HL-60 (cell line): Measurements from ENCODE around the gene OARD1.

ENCODE experiments used
- CTCF ChIP-seq: IDR thresholded peaks from one replicate; pipeline ENCODE4 v1.5.1; 2011; ENCODE audit warnings: low read length, control low read depth, inconsistent platforms; ENCODE audit not compliant: insufficient read depth
- GABPA ChIP-seq: IDR thresholded peaks from 2 replicates; pipeline ENCODE4 v1.6.1; 2012; ENCODE audit warnings: low read depth
- POLR2AphosphoS5 ChIP-seq: IDR thresholded peaks from 2 replicates; pipeline ENCODE4 v1.6.1; 2012; ENCODE audit warnings: low read depth
- REST ChIP-seq: IDR thresholded peaks from 2 replicates; pipeline ENCODE4 v1.6.1; 2012; ENCODE audit warnings: low read depth; ENCODE audit not compliant: insufficient replicate concordance
- SPI1 ChIP-seq: IDR thresholded peaks from 2 replicates; pipeline ENCODE4 v1.6.1; 2012; ENCODE audit warnings: low read depth, mild to moderate bottlenecking, borderline replicate concordance

- no peak for TF ChIP-seq CTCF
- no peak for TF ChIP-seq GABPA
- TF ChIP-seq REST: no peak
- TF ChIP-seq POLR2AphosphoS5: no peak
- no peak for TF ChIP-seq SPI1
Measured at GRCh38 chr6:41040940-41041536, 31.1 kb downstream of the OARD1 start.
